H1 (cell line): ENCODE measurements around the gene MSI2. TPM values are rescaled to one million over a fixed set of nuclear protein-coding genes. Genes with fewer than 3 reads are reported as not detected.

Experiments
- CHD7 ChIP-seq: fragments of 300-600 bp; sonication (generic); IDR thresholded peaks from 2 replicates; pipeline ENCODE4 v1.7.1; 2012; ENCODE audit warnings: low read length, moderate library complexity, mild to moderate bottlenecking, inconsistent platforms; ENCODE audit not compliant: insufficient replicate concordance
- GTF2F1 ChIP-seq: IDR thresholded peaks from 2 replicates; pipeline ENCODE4 v1.6.1; 2012; ENCODE audit warnings: low read depth, low read length, improper control_type of control experiment, borderline replicate concordance
- HDAC6 ChIP-seq: IDR thresholded peaks from one replicate; pipeline ENCODE4 v1.7.1; 2012; ENCODE audit warnings: low read depth, mild to moderate bottlenecking, inconsistent platforms, low read length, moderate library complexity
- JUND ChIP-seq: IDR thresholded peaks from 2 replicates; pipeline ENCODE4 v1.6.1; 2011; ENCODE audit warnings: mild to moderate bottlenecking, improper control_type of control experiment, low read length
- RXRA ChIP-seq: IDR thresholded peaks from 2 replicates; pipeline ENCODE4 v1.6.1; 2011; ENCODE audit warnings: low read depth, mild to moderate bottlenecking, low read length, moderate library complexity; ENCODE audit not compliant: insufficient read depth
- SAP30 ChIP-seq: fragments of 300-600 bp; sonication (generic); IDR thresholded peaks from 2 replicates; pipeline ENCODE4 v1.7.1; 2012; ENCODE audit warnings: low read length, moderate library complexity, mild to moderate bottlenecking, inconsistent platforms; ENCODE audit not compliant: insufficient read depth, insufficient replicate concordance
- polyA plus RNA-seq, 7 experiments: library from polyadenylated mRNA; depleted of rRNA in 3 of 7; stranded (reverse) in 5 of 7; unstranded in 2 of 7; fragments of >200 nt in 5 of 7; fragments of 200-250 nt in 2 of 7; gene quantifications; 1 replicate in 5 of 7; 2 replicates in 1 of 7; 4 replicates in 1 of 7; pipeline versions ENCODE4 v1.2.1 to v1.2.3, GENCODE V29; 2011 to 2013; ENCODE audit warnings: missing spikeins in 2 of 7, mixed read lengths in 2 of 7
- total RNA-seq: library from RNA; stranded (reverse); fragmentation: NEBNext Ultra II Directional; extraction: Animal tissue kit (Norgen Biotek cat#: 25700); gene quantifications from 2 replicates; pipeline ENCODE4 v1.2.1, GENCODE V29; 2021

The MSI2 gene
- total and polyA plus RNA-seq, 2 of the 8 experiments (the other 6 are each of a cell fraction or from before 2014, with no cell fraction given) = 36.7 to 80.6 TPM

- TF ChIP-seq HDAC6 = no peak
- TF ChIP-seq CHD7 = no peak
- TF ChIP-seq SAP30 = no peak
- TF ChIP-seq RXRA = no peak
- no peak for TF ChIP-seq JUND
- no peak for TF ChIP-seq GTF2F1
These were observed 317.8 kb downstream of the MSI2 start (continued) for GRCh38 chr17:57574040-57574513.
